GM21447 (cell line): ENCODE data around the gene CFAP74.
"Not testable (repeated sequence)": the region's sequence is repeated elsewhere in the genome, so short reads cannot be mapped to it uniquely, and the experiment has no call there.

Experiments used
- ATAC-seq: cut with Tn5 transposase; IDR thresholded peaks from one replicate; pipeline ENCODE4 v1.9.1; 2021; ENCODE audit not compliant: unreplicated experiment

CFAP74 gene

GRCh38 chr1:1988061-1988945 lies 15.3 kb downstream of the CFAP74 start:
- no peak for ATAC-seq

GRCh38 chr1:1987142-1987510 lies 16.5 kb downstream of the CFAP74 start:
- no peak for ATAC-seq

GRCh38 chr1:1986451-1987141 lies 17.0 kb downstream of the CFAP74 start:
- no peak for ATAC-seq

- no peak for ATAC-seq
These were observed 18.1 kb downstream of the CFAP74 start for GRCh38 chr1:1985375-1986050.

GRCh38 chr1:1984560-1985070 lies 19.0 kb downstream of the CFAP74 start:
- no peak for ATAC-seq

- ATAC-seq: no peak
These were observed 21.0 kb downstream of the CFAP74 start for GRCh38 chr1:1982379-1983232.

GRCh38 chr1:1981631-1982327 lies 21.8 kb downstream of the CFAP74 start:
- ATAC-seq: not testable (repeated sequence)

GRCh38 chr1:1981142-1981500 lies 22.5 kb downstream of the CFAP74 start:
- no peak for ATAC-seq

- ATAC-seq: no peak
These were observed 23.0 kb downstream of the CFAP74 start for GRCh38 chr1:1980467-1981141.

GRCh38 chr1:1979482-1980165 lies 24.0 kb downstream of the CFAP74 start:
- no peak for ATAC-seq

GRCh38 chr1:1978690-1979481 lies 24.7 kb downstream of the CFAP74 start:
- not testable (repeated sequence) for ATAC-seq

GRCh38 chr1:1978108-1978507 lies 25.5 kb downstream of the CFAP74 start:
- ATAC-seq: no peak

- ATAC-seq: no peak
These were observed 27.6 kb downstream of the CFAP74 start for GRCh38 chr1:1976031-1976430.

GRCh38 chr1:1975535-1975934 lies 28.1 kb downstream of the CFAP74 start:
- no peak for ATAC-seq

- ATAC-seq: no peak
These were observed 28.8 kb downstream of the CFAP74 start for GRCh38 chr1:1974834-1975233.

GRCh38 chr1:1973716-1974642 lies 29.6 kb downstream of the CFAP74 start:
- no peak for ATAC-seq
